IPS DF 6.9 (cell line): ENCODE results near the gene GET3.
A peak's percentile ranks its signal among the peaks of the same experiment; 100 is the strongest.

Experiments
- DNase-seq: peaks from one replicate; pipeline ENCODE4 v3.0.0-alpha.2; 2013; ENCODE audit warnings: low read depth, low spot score
- H3K27ac ChIP-seq: one replicate; pipeline ENCODE4 v1.5.1; 2013; ENCODE audit warnings: low read length, control low read depth
- H3K27me3 ChIP-seq: 2 replicates; pipeline ENCODE4 v1.6.1; 2013; ENCODE audit warnings: mild to moderate bottlenecking, low read length; ENCODE audit not compliant: control insufficient read depth, insufficient read depth
- H3K36me3 ChIP-seq: 2 replicates; pipeline ENCODE4 v1.6.1; 2013; ENCODE audit warnings: low read length; ENCODE audit not compliant: control insufficient read depth, insufficient read depth
- H3K4me1 ChIP-seq: 2 replicates; pipeline ENCODE4 v1.6.1; 2013; ENCODE audit warnings: low read length; ENCODE audit not compliant: control insufficient read depth, insufficient read depth
- H3K4me3 ChIP-seq: 2 replicates; pipeline ENCODE4 v1.5.1; 2013; ENCODE audit warnings: mild to moderate bottlenecking, low read length
- H3K9me3 ChIP-seq: 2 replicates; pipeline ENCODE4 v1.6.1; 2013; ENCODE audit warnings: low read length, inconsistent platforms; ENCODE audit not compliant: control insufficient read depth, insufficient read depth
- WGBS: extraction: QIAGEN DNeasy Blood & Tissue Kit; methylation state at CpG from one replicate; pipeline ENCODE4 v1.1.7; 2013; ENCODE audit warnings: mixed read lengths, missing lambda C conversion rate; ENCODE audit not compliant: insufficient read length, insufficient coverage; 5-methylcytosine and 5-hydroxymethylcytosine counted together

GET3 gene

DNA sequence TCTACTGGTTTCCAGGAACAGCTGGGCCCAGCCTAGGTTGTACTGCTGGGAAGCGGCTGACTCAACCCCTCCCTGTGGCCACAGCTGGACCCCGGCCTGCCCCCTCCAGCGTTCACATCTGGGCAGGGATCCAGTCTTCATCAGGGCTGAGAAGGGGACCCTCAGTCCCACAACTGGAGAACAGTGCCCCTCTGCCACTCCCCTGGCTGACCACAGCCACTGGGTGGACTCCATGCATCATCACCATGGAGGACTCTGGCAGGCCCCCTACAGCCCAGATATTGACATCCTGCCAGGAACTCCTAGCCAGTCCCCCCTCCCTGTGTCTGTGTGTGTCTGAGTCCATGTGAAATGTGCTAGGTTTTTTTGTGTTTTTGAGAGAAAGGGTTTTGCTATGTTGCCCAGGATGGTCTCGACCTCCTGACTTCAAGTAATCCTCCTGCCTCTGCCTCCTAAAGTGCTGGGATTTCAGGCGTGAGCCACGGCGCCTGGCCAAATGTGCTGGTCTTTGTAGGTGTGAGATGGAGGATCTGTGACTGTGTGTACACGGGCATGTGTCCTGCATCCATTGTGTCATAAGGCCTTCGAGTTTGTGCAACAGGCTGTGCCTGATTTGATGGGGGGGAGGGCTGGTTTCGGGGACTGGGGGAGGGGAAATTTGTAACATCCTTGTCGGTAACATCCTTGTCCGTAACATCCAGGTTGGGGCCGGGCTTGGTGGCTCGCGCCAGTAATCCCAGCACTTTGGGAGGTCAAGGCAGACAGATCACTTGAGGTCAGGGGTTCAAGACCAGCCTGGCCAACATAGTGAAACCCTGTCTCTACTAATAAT, 42.1 kb downstream of the GET3 start:
- no peaks in the 10 kb centered on the region for H3K27me3 ChIP-seq
- H3K9me3 ChIP-seq: no peaks in the 10 kb centered on the region
- WGBS: no CpG with 5 or more reads among the region's 15 CpGs
- DNase-seq: no peak
- H3K36me3 ChIP-seq: no peaks in the 10 kb centered on the region; the same call in 1 of the 2 replicates
- peaks cover 14% of the 10 kb centered on the region; the same call in 1 of the 2 replicates for H3K4me1 ChIP-seq
- H3K4me3 ChIP-seq: no peak overlapping the region
- H3K27ac ChIP-seq: no peak overlapping the region

DNA sequence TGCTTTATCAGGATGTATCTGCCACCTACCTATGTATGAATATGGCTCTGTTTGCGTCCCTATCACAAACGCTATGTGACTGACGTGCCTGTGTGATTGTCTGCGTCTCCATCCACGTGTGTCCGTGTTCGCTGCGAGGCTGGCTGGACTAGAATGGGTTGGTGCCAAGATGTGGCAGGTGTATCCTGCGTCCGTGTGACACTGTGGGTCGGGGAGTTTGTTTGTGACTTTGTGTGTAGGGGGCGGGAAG, 44.8 kb downstream of the GET3 start:
- Histone ChIP-seq H3K9me3 (no peaks in the 10 kb centered on the region), H3K36me3 (no peaks in the 10 kb centered on the region; the same call in 1 of the 2 replicates), H3K27ac (no peak overlapping the region), H3K27me3 (no peaks in the 10 kb centered on the region), H3K4me1 (peaks cover 14% of the 10 kb centered on the region; the same call in 1 of the 2 replicates), H3K4me3 (peak overlapping the region; percentile 43; the same call in 1 of the 2 replicates)
- no CpG with 5 or more reads among the region's 12 CpGs for WGBS
- no peak for DNase-seq

DNA sequence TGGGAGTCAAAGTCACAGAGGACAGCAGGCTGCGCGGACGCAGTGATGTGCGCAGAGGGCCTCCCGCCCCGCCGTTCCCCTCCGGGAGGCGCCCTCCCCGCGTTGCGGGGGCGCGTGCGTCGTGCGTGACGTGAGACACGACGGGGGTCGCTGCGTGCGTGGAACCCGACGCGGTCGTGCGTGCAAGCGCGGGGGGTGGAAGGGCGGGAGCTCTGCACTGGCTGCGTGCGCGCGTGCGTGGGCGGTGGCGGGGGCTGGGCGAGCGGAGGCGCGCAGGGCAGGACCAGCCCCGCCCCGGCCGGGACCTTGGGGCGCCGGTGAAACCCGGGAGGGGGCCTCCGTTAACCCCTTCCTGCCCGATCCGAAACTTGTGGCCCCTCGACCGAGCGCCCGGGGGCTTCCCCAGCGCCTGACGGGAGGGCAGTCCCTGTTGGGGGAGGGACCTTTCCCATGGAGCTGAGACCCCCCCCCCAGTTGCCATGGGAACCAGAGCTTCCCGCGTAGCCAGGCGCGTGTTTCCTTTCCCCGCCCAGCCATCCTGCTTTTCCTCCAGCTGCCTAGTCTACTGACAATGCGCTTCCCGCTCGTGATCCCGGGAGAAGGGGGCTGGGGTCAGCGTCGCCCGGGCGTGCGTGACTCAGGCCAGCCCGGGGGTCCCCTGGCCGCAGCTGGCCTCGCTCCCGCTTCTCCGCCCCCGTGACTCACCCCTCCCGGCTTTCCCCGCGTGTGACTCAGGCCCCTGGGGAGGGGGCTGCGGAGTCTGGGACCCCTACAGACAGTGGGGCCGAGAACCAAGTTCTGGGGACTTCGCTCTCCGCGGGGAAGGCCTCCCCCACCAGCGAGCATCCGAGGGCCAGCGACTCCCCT, 45.4 kb downstream of the GET3 start:
- DNase-seq: no peak
- no CpG with 5 or more reads among the region's 88 CpGs for WGBS
- no peaks in the 10 kb centered on the region; the same call in 1 of the 2 replicates for H3K36me3 ChIP-seq
- no peaks in the 10 kb centered on the region for H3K27me3 ChIP-seq
- H3K27ac ChIP-seq: no peak overlapping the region
- no peaks in the 10 kb centered on the region for H3K9me3 ChIP-seq
- H3K4me3 ChIP-seq: peak overlapping the region; percentile 43
- peaks cover 13% of the 10 kb centered on the region; the same call in 1 of the 2 replicates for H3K4me1 ChIP-seq

DNA sequence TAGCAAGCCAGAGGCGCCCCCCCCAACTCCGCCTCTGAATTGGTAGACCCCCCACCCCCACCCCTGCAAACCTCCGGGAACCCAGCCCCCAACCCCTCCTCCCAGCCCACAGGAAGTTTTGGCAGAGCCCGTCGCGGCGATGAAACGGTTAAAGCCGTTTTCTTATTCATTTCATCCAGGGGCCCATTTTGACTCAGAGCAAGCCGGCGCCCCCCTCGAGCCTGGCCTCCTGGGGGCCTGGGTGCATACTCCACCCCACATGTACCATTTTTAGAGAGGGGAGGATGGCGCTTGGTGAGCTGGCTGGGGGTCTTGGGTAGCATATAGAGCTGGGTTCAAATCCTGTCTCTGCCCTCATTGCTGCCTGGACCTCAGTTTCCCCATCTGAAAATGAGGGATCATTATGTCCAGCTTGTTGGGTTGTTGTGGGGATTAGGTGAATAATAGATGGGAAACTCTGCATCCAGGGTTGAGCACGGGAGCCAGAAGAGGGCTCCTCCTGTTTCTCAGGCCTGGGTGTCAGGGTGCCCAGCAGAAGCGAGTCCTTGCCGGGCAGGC, 46.1 kb downstream of the GET3 start:
- no peaks in the 10 kb centered on the region for H3K27me3 ChIP-seq
- no peak overlapping the region for H3K27ac ChIP-seq
- H3K4me3 ChIP-seq: peak overlapping the region; percentile 43; the same call in 1 of the 2 replicates
- WGBS: no CpG with 5 or more reads among the region's 16 CpGs
- no peak for DNase-seq
- no peaks in the 10 kb centered on the region for H3K9me3 ChIP-seq
- peaks cover 14% of the 10 kb centered on the region for H3K4me1 ChIP-seq
- no peaks in the 10 kb centered on the region; the same call in 1 of the 2 replicates for H3K36me3 ChIP-seq

DNA sequence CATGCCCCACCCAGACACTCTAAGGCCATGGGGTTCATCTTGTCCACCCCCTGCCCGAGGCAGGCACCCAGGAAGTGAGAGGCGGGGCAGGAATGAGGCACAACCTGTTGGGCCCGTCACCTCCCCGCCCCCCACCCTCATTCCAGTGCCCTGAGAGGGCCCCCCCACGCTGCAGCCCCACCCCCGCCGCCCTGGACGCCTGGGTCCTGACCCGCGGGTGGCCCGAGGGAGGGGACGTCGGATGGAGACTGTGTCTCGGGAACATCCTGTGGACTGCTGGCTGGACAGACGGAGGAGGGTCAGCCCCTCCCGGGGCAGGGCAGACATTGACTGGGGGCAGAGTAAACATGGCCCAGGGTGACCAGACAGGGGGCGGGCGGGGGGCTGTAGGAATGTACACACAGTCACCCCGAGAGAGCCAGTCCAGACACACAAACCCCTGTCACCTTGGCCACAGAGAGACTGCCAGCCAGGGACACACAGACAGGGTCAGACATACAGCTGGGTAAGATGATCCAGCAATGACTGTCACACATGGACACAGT, 46.6 kb downstream of the GET3 start:
- peaks cover 18% of the 10 kb centered on the region for H3K4me1 ChIP-seq
- no peak for DNase-seq
- H3K9me3 ChIP-seq: no peaks in the 10 kb centered on the region
- H3K4me3 ChIP-seq: no peak overlapping the region
- no peaks in the 10 kb centered on the region; the same call in 1 of the 2 replicates for H3K36me3 ChIP-seq
- H3K27me3 ChIP-seq: no peaks in the 10 kb centered on the region
- WGBS: no CpG with 5 or more reads among the region's 19 CpGs
- no peak overlapping the region for H3K27ac ChIP-seq

DNA sequence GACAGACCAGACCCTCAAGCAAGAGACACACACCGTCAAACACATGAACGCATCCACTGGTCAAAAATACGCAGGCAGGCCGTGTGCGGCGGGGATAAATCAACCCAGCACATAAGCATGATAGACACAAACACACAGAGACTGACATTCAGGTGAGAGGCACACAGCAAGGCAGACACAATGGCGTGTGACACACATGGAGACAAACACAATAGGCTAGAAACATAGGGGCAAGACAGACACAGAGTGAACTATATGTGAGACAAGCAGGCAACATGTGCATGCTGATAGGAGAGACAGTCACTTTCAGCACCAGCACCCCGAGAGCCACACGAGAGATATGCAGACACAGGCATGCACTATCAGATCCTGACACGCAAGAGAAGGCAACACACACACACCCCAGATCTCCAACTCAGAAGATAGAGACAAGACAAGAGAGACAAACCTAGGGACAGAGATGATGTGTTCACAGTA, 47.1 kb downstream of the GET3 start:
- WGBS: no CpG with 5 or more reads among the region's 10 CpGs

DNA sequence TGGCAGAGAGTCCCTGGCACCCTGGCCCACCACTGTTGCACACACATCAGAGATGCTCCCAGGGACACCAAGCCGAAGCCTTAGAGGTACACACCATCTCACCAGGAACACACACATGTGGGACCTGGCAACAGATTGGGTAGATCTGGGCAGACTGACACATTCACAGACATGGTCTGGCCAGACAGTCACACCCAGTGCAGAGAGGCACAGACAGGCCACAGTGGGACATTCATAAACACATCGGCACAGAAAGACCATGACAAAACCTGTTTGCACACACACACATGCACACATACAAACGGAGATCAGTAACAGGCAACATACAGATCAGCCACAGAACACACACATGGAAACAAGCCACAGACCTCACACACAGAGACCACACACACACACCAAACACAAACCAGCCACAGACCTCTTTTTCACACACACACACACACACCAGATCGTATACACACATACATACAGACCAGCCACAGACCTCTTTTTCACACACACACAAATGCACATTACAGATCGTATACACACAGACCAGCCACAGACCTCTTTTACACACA, 47.7 kb downstream of the GET3 start:
- Histone ChIP-seq H3K4me1 (peaks cover 17% of the 10 kb centered on the region), H3K27me3 (no peaks in the 10 kb centered on the region), H3K4me3 (no peak overlapping the region), H3K36me3 (no peaks in the 10 kb centered on the region; the same call in 1 of the 2 replicates), H3K27ac (no peak overlapping the region), H3K9me3 (no peaks in the 10 kb centered on the region)
- no CpG with 5 or more reads among the region's 5 CpGs for WGBS
- no peak for DNase-seq

More for the DNA sequence above, 47.1 kb downstream of the GET3 start:
- H3K27ac ChIP-seq: no peak overlapping the region
- H3K4me3 ChIP-seq: no peak overlapping the region
- H3K36me3 ChIP-seq: no peaks in the 10 kb centered on the region; the same call in 1 of the 2 replicates
- H3K9me3 ChIP-seq: no peaks in the 10 kb centered on the region
- no peak for DNase-seq
- no peaks in the 10 kb centered on the region for H3K27me3 ChIP-seq
- peaks cover 18% of the 10 kb centered on the region for H3K4me1 ChIP-seq

DNA sequence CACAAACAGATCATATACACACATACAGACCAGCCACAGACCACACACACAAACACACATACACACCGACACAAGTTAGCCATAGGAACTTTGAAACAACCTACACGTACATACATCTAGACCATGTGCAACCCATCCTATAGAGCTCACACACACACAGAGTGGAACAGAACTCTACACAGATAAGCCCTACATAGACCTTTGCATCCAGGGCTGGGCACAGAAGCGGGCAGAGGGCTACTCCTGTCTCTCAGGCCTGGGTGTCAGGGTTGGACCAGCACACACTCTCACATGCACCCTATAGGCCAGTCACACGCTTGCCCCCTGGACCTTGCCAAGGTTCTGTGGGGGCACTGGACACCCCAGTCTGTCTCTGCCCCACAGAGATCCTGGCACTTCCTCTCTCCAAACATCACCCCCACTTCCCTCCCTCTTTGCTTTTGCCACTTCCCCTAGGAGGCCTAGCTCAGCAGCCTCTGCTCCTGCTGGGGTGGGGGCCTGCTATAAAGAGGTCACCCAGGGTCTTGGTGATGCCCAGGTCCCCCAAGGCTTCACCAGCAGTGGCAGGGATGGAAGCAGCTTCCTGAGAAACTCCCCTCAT, 48.2 kb downstream of the GET3 start:
- H3K9me3 ChIP-seq: no peaks in the 10 kb centered on the region
- H3K27ac ChIP-seq: no peak overlapping the region
- WGBS: no CpG with 5 or more reads among the region's 4 CpGs
- peaks cover 17% of the 10 kb centered on the region for H3K4me1 ChIP-seq
- DNase-seq: no peak
- no peaks in the 10 kb centered on the region for H3K27me3 ChIP-seq
- H3K4me3 ChIP-seq: no peak overlapping the region
- H3K36me3 ChIP-seq: no peaks in the 10 kb centered on the region; the same call in 1 of the 2 replicates

DNA sequence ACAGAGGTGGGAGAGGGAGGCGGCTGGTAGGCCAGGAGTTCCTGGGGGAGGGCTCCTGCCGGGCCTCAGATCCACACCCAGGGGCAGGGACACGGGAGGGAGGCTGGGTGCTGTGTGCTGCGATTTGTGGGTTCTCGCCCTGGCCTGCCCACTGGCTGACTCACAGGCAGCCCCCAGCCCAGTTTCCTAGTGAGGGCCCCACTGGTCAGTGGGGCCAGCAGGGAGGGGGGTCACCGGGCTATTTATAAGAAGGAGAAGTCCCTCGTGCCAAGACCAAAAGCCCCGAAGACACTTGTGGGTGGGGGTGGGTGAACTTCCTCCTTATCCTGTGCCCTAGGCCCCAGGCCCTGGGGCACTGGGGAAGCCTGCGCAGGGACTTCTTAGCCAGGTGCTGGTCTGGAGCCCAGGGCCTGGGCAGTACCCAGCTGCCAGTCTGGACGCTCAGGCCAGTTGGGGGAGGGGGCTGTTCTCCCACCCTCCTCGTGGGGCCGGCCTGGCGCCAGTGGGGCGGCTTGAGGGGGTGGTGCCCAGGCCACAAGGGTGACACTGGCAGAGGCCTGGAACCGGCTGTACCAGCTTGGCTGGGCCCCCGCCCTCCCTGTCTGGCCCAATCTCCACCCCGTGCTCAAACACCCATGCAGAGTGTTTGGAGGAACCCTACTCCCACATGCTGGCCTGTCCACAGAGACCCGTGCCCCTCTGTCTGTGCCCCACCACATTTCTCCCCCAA, 49.0 kb downstream of the GET3 start:
- WGBS: no CpG with 5 or more reads among the region's 18 CpGs
- DNase-seq: no peak
- no peak overlapping the region for H3K27ac ChIP-seq
- H3K27me3 ChIP-seq: no peaks in the 10 kb centered on the region
- H3K4me1 ChIP-seq: peaks cover 17% of the 10 kb centered on the region
- no peaks in the 10 kb centered on the region; the same call in 1 of the 2 replicates for H3K36me3 ChIP-seq
- H3K4me3 ChIP-seq: no peak overlapping the region
- no peaks in the 10 kb centered on the region for H3K9me3 ChIP-seq
